NCI-H2196 (cell line): ENCODE data around the gene CFC1.
"Not testable (repeated sequence)": the region's sequence is repeated elsewhere in the genome, so short reads cannot be mapped to it uniquely, and the experiment has no call there.

Experiments
- DNase-seq: peaks from one replicate; lab custom pipeline; 2025; ENCODE audit not compliant: unreplicated experiment; lab: John Stamatoyannopoulos, UW

Gene CFC1

DNA sequence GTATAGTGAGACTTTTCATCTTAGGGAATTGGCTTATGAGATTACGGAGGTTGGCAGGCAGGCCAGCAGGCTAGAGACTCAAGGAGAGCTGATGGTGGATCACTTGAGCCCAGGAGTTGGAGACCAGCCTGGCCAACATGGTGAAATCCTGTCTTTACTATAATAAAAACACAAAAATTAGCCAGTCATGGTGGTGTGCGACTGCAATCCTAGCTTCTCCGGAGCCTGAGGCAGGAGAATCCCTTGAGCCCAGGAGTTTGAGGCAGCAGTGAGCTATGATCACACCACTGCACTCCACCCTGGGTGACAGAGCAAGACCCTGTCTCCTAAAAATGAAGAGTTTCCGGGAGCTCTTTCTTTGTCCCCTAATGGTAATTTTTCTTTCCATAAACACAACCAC is 14.6 kb downstream of the CFC1 start:
- DNase-seq: not testable (repeated sequence)

DNA sequence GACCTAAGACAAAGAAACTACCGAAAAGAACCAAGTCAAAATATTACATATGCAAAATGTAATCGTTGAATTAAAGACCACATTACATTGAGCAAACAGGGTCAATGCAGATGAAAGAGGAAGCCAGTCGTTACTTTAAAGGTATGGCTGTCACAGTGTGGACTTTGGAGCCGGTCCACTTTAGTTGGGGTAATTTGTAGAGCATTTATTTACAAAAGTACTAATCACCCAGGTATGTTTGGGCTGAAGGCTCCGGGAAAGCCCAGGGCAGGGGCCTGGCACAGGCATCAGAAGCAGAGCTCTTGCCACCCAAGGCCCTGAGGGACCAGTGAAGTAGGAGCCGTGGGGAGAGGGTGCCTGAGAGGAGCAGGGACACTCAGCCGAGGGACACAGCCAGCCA is 15.8 kb downstream of the CFC1 start:
- DNase-seq: not testable (repeated sequence)

DNA sequence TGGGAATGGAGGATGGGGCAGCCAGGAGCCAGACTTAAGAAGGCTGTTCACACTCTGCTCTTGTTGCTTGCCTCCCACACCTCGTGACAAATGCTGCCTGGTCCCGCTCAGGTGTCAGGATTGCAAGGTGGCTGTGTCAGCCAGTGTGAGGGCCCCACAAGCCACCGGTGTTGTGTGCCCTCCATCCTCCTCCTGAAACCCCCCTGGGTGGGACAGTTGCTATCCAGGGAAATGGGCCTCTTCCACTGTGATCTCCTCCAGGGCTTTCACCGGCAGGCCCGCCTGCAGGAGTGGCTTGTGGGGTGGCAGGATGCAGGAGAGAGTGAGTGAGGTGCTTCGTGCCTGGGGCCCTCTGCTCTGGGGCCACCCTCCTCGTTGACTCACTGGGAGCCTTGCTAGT is 16.4 kb downstream of the CFC1 start:
- DNase-seq: not testable (repeated sequence)

GRCh38 chr2:130581491-130581890 is 17.9 kb downstream of the CFC1 start:
- DNase-seq: not testable (repeated sequence)

- not testable (repeated sequence) for DNase-seq
Observed at GRCh38 chr2:130579121-130579520, 20.3 kb downstream of the CFC1 start.

DNA sequence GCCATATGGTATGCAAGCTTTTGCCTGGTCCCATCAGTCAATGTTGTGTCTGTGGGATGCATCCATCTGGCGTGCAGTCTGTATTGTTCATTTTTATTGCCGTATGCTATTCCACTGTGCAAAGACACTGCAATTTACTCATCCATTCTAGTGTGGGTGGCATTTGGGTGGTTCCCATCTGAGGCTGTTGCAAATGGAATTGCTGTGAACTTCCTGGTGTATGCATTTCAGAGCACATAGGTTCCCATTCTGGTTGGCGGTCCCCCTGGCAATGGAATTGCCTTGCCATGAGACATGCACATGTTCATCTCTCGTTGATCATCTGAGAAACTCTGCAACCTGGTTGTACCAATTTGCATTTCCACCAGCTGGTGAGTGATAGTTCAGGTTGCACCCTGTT is 21.8 kb downstream of the CFC1 start:
- not testable (repeated sequence) for DNase-seq

- DNase-seq: not testable (repeated sequence)
Observed at GRCh38 chr2:130576209-130576784, 23.1 kb downstream of the CFC1 start.

GRCh38 chr2:130574230-130574629 is 25.1 kb downstream of the CFC1 start:
- not testable (repeated sequence) for DNase-seq

DNA sequence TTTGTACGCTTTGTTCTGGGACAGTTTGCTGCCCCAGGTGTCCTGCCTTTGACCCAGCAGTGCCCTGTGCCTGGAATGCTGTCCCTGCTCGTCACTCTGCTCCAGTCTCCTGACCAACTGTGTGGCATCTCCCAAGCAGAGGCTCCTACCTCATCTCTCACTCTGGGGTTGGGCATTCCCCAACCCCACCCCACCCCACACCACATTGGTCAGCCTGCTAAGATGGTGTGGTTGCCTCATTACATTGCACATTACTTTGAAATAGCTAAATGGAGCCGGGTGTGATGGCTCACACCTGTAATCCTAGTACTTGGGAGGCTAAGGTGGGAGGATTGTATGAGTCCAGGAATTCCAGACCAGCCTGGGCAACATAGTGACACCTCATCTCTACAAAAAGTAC is 27.4 kb downstream of the CFC1 start:
- DNase-seq: not testable (repeated sequence)

DNA sequence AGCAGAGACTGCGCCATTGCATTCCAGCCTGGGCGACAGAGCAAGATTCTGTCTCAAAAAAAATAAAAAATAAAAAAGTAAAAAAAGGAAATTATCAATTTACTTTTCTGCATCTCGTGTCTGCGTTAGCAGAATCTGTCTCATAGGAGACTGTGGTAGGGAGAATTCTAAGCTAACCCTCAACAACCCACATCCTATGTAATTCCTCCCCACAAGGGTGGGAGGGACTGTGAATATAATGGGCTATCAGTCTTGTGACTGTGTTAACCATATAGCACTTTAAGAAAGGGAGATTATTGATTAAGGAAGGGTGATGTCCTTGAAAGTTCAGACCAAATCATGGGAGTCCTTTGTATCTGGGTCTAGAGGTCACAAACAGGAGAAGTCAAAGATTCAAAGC is 33.2 kb downstream of the CFC1 start:
- DNase-seq: not testable (repeated sequence)

- DNase-seq: not testable (repeated sequence)
Observed at GRCh38 chr2:130556441-130556840, 42.9 kb downstream of the CFC1 start.

DNA sequence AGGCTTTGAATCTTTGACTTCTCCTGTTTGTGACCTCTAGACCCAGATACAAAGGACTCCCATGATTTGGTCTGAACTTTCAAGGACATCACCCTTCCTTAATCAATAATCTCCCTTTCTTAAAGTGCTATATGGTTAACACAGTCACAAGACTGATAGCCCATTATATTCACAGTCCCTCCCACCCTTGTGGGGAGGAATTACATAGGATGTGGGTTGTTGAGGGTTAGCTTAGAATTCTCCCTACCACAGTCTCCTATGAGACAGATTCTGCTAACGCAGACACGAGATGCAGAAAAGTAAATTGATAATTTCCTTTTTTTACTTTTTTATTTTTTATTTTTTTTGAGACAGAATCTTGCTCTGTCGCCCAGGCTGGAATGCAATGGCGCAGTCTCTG is 45.2 kb downstream of the CFC1 start:
- DNase-seq: not testable (repeated sequence)

- DNase-seq: not testable (repeated sequence)
Observed at GRCh38 chr2:130549475-130549874, 49.9 kb downstream of the CFC1 start.

DNA sequence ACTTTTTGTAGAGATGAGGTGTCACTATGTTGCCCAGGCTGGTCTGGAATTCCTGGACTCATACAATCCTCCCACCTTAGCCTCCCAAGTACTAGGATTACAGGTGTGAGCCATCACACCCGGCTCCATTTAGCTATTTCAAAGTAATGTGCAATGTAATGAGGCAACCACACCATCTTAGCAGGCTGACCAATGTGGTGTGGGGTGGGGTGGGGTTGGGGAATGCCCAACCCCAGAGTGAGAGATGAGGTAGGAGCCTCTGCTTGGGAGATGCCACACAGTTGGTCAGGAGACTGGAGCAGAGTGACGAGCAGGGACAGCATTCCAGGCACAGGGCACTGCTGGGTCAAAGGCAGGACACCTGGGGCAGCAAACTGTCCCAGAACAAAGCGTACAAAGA is 51.0 kb downstream of the CFC1 start:
- DNase-seq: not testable (repeated sequence)

DNA sequence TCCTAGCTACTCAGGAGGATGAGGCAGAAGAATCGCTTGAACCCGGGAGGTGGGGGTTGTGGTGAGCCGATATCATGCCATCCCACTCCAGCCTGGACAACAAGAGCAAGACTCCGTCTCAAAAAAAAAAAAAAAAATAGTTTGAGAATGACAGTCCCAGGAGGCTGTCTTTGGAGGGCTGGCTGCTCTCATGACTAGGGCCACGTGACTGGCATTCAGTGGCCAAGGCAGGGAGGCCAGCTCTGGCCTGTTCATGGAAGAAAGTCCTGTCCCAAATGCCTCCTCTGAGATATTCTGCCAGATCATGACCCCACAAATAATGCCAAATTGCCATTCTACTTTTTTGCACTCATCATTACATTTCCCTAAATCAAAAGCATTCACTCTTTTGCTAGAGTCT is 54.4 kb downstream of the CFC1 start:
- DNase-seq: not testable (repeated sequence)

- not testable (repeated sequence) for DNase-seq
Observed at GRCh38 chr2:130543785-130544528, 55.4 kb downstream of the CFC1 start.

DNA sequence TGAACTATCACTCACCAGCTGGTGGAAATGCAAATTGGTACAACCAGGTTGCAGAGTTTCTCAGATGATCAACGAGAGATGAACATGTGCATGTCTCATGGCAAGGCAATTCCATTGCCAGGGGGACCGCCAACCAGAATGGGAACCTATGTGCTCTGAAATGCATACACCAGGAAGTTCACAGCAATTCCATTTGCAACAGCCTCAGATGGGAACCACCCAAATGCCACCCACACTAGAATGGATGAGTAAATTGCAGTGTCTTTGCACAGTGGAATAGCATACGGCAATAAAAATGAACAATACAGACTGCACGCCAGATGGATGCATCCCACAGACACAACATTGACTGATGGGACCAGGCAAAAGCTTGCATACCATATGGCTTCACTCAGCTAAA is 56.6 kb downstream of the CFC1 start:
- DNase-seq: not testable (repeated sequence)
